Lung (tissue), 12 donors: Measurements from ENCODE around the gene SLC26A1. TPM values are rescaled to one million over a fixed set of nuclear protein-coding genes. Genes with fewer than 3 reads are reported as not detected.

Experiments
- ATAC-seq: fragments of 200-7000 bp; cut with Tn5 transposase; one replicate; pipeline ENCODE4 v1.9.1; 2020; ENCODE audit warnings: moderate number of reproducible peaks; ENCODE audit not compliant: insufficient read depth, low FRiP score
- DNase-seq, 3 donors: peaks; one replicate each; pipeline ENCODE4 v3.0.0-alpha.2; 2013 to 2017
- H3K27ac ChIP-seq, 2 donors: one replicate each; pipeline ENCODE4 v1.5.1; 2013; ENCODE audit warnings: mild to moderate bottlenecking in 2 of 2, moderate library complexity in 2 of 2, control low read depth in 1 of 2, inconsistent platforms in 1 of 2, low read depth in 1 of 2, low read length in 1 of 2
- H3K27me3 ChIP-seq, 3 donors: one replicate each; pipeline ENCODE4 v1.5.1; 2013; ENCODE audit warnings: low read length in 2 of 3; ENCODE audit not compliant: control insufficient read depth in 3 of 3, insufficient read depth in 3 of 3
- H3K36me3 ChIP-seq, 4 donors: one replicate each; pipeline ENCODE4 v1.5.1; 2013; ENCODE audit warnings: low read length in 4 of 4, mild to moderate bottlenecking in 1 of 4, moderate library complexity in 1 of 4; ENCODE audit not compliant: control insufficient read depth in 4 of 4, insufficient read depth in 4 of 4
- H3K4me1 ChIP-seq, 5 donors: one replicate each; pipeline ENCODE4 v1.5.1; 2013; ENCODE audit warnings: low read length in 5 of 5, mild to moderate bottlenecking in 2 of 5, moderate library complexity in 1 of 5; ENCODE audit not compliant: control insufficient read depth in 5 of 5, insufficient read depth in 5 of 5
- H3K4me3 ChIP-seq: one replicate; pipeline ENCODE4 v1.5.1; 2013; ENCODE audit warnings: mild to moderate bottlenecking, control low read depth, moderate library complexity
- H3K9ac ChIP-seq, 2 donors: one replicate each; pipeline ENCODE4 v1.5.1; 2013; ENCODE audit warnings: low read length in 2 of 2, control low read depth in 1 of 2; ENCODE audit not compliant: insufficient read depth in 1 of 2
- H3K9me3 ChIP-seq, 4 donors: one replicate each; pipeline ENCODE4 v1.5.1; 2013; ENCODE audit warnings: low read length in 3 of 4, mild to moderate bottlenecking in 1 of 4, moderate library complexity in 1 of 4; ENCODE audit not compliant: control insufficient read depth in 4 of 4, insufficient read depth in 3 of 4
- CTCF ChIP-seq: IDR thresholded peaks from 2 replicates; pipeline ENCODE4 v1.5.1; 2012; ENCODE audit warnings: mild to moderate bottlenecking; ENCODE audit errors: control extremely low read depth, extremely low read depth
- WGBS, 2 donors: extraction: QIAGEN DNeasy Blood & Tissue Kit; methylation state at CpG; one replicate each; pipeline ENCODE4 v1.1.7; 2013; 5-methylcytosine and 5-hydroxymethylcytosine counted together
- polyA plus RNA-seq, 2 donors: library from polyadenylated mRNA; stranded (reverse); fragments of 200-250 nt; gene quantifications; one replicate each; pipeline ENCODE4 v1.2.1, GENCODE V29; 2013
- total RNA-seq, 2 donors: library from RNA; depleted of rRNA in 1 of 2; stranded (reverse); fragments of >200 nt in 1 of 2; gene quantifications; one replicate each; pipeline ENCODE4 v1.2.1, GENCODE V29; 2014 to 2021
- donor health status: control.
- donor health status: control.
- donor health status: Bipolar disorder and iron deficiency.
- donor health status: healthy.
- donor health status: DM: yes; HTN: yes; CAD: no.

SLC26A1 gene
- total and polyA plus RNA-seq, 4 donors = 0.20 to 0.83 (median 0.50) TPM

DNA sequence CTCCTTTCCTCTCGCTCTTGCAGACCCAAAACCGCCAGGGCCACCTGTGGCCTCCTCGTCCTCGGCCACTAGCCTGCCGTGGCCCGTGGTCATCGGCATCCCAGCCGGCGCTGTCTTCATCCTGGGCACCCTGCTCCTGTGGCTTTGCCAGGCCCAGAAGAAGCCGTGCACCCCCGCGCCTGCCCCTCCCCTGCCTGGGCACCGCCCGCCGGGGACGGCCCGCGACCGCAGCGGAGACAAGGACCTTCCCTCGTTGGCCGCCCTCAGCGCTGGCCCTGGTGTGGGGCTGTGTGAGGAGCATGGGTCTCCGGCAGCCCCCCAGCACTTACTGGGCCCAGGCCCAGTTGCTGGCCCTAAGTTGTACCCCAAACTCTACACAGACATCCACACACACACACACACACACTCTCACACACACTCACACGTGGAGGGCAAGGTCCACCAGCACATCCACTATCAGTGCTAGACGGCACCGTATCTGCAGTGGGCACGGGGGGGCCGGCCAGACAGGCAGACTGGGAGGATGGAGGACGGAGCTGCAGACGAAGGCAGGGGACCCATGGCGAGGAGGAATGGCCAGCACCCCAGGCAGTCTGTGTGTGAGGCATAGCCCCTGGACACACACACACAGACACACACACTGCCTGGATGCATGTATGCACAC is 31.8 kb upstream of the SLC26A1 start:
- Histone ChIP-seq H3K9me3 (peaks cover 0 to 5% (median 0%) of the 10 kb centered on the region in 4 donors), H3K9ac (no peak overlapping the region), H3K4me3 (no peak overlapping the region), H3K27ac (no peak overlapping the region), H3K36me3 (peaks cover 0 to 18% (median 12%) of the 10 kb centered on the region in 4 donors), H3K27me3 (no peaks in the 10 kb centered on the region), H3K4me1 (peaks cover 0 to 13% (median 3%) of the 10 kb centered on the region in 5 donors)
- TF ChIP-seq CTCF = no peak
- ATAC-seq (no peak), DNase-seq (no peak)
- WGBS, 2 donors = 94 to 95% methylated on average over 32 of the region's 32 CpGs

DNA sequence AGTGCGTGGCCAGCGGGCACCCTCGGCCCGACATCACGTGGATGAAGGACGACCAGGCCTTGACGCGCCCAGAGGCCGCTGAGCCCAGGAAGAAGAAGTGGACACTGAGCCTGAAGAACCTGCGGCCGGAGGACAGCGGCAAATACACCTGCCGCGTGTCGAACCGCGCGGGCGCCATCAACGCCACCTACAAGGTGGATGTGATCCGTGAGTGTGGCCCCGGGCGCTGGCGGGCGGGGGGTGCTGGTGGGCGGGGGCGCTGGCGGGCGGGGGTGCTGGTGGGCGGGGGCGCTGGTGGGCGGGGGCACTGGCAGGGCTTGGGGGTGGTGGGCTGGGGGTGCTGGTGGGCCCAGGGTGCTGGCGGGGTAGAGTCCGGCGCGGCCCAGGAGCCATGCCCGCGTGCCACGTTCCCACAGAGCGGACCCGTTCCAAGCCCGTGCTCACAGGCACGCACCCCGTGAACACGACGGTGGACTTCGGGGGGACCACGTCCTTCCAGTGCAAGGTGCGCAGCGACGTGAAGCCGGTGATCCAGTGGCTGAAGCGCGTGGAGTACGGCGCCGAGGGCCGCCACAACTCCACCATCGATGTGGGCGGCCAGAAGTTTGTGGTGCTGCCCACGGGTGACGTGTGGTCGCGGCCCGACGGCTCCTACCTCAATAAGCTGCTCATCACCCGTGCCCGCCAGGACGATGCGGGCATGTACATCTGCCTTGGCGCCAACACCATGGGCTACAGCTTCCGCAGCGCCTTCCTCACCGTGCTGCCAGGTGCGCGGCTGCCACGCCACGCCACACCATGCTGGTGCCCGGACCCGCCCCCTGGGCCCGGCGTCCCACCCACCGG is 30.9 kb upstream of the SLC26A1 start:
- DNase-seq (no peak), ATAC-seq (no peak)
- Histone ChIP-seq H3K27me3 (no peaks in the 10 kb centered on the region), H3K4me3 (no peak overlapping the region), H3K4me1 (peaks cover 0 to 13% (median 3%) of the 10 kb centered on the region in 5 donors), H3K27ac (no peak overlapping the region), H3K9me3 (peaks cover 0 to 5% (median 0%) of the 10 kb centered on the region in 4 donors), H3K9ac (no peak overlapping the region), H3K36me3 (peaks cover 0 to 18% (median 12%) of the 10 kb centered on the region in 4 donors)
- WGBS, 2 donors = 97 to 98% methylated on average over 81 to 83 of the region's 83 CpGs
- TF ChIP-seq CTCF = no peak

DNA sequence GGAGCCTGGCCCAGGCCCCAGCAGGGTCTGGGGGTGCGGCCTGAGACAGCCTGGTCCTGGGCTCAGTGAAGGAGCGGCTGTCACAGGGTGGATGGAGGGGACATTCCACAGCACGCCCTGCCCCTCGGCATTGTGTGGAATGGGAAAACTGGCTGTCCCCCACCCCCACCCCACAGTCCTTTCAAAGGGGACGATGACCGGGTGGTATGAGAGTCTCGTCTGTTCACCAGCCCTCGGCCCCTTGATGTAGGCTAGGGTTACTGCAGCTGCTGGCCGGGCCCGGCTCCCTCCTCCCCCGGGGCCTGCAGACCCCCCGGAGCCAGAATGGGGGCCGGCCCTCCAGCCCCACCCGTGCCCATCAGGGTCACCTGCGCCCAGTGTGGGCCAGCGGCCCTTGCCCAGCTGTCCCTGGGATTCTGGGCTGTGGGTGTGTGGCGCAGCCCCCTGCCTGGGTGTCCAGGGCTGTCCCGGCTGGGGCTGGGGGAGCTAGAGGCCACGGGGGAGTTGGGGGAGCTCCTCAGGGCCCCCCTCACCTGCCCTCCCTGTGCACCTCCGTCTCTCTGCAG is 30.0 kb upstream of the SLC26A1 start:
- H3K27ac ChIP-seq = no peak overlapping the region
- no peak for TF ChIP-seq CTCF
- H3K27me3 ChIP-seq = no peaks in the 10 kb centered on the region
- no peak for DNase-seq
- H3K36me3 ChIP-seq = peaks cover 0 to 18% (median 12%) of the 10 kb centered on the region in 4 donors
- no peak for ATAC-seq
- H3K9me3 ChIP-seq = peaks cover 0 to 5% (median 0%) of the 10 kb centered on the region in 4 donors
- peaks cover 0 to 12% (median 3%) of the 10 kb centered on the region in 5 donors for H3K4me1 ChIP-seq
- H3K4me3 ChIP-seq = no peak overlapping the region
- no peak overlapping the region for H3K9ac ChIP-seq
- WGBS, 2 donors = 92 to 96% methylated on average over 18 to 20 of the region's 20 CpGs
